Embryonic facial prominence (tissue), 1 donor: ENCODE results near the gene MAST1.
A peak's percentile ranks its signal among the peaks of the same experiment; 100 is the strongest.
"Not testable (repeated sequence)": the region's sequence is repeated elsewhere in the genome, so short reads cannot be mapped to it uniquely, and the experiment has no call there.

Source experiments
- DNase-seq: peaks from one replicate; pipeline ENCODE4 v3.0.0-alpha.2; 2016; ENCODE audit errors: extremely low spot score

MAST1 gene

DNA sequence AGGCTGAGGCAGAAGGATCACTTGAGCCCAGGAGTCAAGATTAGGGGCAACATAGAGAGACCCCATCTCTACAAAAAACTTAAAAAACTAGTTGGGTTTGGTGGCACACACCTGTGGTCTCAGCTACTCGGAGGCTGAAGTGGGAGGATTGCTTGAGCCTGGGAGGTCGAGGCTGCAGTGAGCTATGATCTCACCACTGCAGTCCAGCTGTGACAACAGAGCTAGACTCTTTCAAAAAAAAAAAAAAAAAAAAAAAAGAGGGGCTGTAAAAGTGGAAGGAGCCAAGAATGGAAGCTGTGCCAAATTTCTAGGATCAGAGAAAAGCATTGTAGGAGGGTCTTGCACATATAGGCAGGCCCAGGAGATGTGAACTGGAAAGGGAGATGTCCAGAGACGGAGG lies 33.4 kb downstream of the MAST1 start:
- no peak for DNase-seq

DNA sequence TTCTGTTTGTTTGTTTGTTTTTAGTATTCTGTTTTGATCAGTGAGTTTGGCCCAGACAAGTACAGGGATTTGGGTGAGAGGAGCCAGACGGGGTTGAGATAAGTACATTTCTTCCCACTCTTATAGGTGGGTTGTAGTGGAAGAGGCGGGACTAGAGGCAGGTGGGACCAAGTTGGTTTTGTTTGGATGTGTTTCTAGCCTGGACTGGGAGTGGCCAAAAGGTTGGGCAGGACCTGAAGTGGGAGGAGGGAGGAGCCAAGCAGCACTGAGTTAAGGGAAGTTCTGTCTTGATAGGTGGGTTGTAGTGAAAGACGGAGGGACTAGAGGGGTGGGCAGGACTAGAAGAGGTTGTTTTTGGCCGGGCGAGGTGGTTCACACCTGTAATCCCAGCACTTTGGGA lies 33.9 kb downstream of the MAST1 start:
- no peak for DNase-seq

DNA sequence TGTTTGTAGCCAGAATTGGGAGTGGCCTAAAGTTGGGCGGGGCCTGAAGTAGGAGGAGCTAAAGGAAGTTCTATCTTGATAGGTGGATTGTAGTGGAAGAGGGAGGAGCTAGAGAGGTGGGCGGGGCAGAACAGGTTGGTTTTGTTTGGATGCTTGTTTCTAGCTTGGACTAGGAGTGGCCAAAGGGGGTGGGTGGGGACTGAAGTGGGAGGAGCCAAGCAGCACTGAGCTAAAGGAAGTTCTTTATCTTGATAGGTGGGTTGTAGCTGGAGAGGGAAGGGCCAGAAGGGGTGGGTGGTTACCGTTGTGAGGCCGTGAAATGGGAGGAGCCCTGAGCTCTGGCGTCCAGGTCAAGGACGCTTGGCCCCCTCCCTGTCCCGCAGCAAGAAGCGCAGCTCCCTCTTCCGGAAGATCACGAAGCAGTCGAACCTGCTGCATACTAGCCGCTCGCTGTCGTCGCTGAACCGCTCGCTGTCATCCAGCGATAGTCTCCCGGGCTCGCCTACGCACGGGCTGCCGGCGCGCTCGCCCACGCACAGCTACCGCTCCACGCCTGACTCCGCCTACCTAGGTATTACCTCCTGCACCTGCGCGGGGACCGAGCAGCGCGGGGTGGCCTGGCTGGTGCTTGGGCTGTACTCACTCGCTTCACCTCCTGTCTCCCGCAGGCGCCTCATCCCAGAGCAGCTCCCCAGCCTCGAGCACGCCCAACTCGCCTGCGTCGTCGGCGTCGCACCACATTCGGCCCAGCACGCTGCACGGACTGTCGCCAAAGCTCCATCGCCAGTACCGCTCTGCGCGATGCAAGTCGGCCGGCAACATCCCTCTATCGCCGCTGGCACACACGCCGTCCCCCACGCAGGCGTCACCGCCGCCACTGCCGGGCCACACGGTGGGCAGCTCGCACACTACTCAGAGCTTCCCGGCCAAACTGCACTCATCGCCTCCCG lies 34.9 kb downstream of the MAST1 start:
- no peak for DNase-seq

DNA sequence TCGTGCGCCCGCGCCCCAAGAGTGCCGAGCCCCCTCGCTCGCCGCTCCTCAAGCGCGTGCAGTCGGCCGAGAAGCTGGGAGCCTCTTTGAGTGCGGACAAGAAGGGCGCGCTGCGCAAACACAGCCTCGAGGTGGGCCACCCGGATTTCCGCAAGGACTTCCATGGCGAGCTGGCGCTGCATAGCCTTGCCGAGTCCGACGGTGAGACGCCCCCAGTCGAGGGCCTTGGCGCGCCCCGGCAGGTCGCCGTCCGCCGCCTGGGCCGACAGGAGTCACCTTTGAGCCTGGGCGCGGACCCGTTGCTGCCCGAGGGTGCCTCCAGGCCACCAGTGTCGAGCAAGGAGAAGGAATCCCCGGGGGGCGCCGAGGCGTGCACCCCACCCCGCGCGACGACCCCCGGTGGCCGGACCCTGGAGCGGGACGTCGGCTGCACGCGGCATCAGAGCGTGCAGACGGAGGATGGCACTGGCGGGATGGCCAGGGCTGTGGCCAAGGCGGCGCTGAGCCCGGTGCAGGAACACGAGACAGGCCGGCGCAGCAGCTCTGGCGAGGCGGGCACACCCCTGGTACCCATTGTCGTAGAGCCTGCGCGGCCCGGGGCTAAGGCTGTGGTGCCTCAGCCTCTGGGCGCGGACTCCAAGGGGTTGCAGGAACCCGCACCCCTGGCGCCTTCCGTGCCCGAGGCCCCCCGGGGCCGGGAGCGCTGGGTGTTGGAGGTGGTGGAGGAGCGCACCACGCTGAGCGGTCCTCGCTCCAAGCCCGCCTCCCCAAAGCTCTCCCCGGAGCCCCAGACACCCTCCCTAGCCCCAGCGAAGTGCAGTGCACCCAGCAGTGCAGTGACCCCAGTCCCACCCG lies 35.8 kb downstream of the MAST1 start:
- no peak for DNase-seq

DNA sequence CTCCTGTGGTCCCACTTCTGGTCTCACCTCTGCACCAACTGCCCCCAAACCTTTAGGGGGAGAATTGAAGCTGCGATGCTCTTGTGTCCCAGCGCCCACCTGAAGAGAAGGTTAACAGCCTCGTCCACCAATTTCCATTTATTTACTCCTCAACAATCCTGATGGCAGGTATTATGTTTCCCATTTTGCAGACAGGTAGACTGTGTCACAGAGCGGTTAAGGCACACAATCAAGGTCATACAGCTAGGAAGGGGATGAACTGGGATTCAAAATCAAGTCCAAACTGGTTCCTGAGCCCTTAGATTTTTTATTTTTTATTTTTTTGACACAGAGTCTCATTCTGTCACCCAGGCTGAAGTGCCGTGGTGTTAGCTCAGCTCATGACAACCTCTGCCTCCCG lies 36.8 kb downstream of the MAST1 start:
- DNase-seq, result no peak

DNA sequence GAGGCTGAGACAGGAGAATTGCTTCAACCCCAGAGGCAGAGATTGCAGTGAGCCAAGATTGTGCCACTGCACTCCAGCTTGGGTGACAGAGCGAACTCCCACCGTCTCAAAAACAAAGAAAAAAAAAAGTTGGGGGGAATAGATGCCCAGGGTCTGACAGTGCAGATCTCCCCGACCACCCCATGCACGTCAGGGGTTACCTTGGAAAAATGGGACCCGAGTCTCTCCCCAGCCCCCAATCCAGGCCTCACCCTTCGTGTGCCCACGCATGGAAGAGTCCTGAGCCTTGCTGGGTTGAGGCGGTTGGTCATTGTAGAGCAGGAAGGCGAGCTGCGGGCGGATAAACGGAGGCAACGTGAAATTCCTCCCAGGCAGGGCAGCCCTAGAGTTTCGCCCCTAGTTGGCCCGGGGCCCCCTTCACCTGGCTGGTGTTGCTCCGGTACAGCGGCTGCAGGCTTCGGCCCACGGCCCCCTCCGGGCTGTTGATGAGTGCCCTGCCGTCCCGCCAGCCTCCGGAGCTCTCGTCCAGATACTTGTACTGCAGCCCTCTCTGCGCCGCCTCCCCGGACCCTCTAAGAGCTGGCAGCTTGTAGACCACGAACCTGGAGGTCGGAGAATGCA lies 42.3 kb downstream of the MAST1 start:
- no peak for DNase-seq

DNA sequence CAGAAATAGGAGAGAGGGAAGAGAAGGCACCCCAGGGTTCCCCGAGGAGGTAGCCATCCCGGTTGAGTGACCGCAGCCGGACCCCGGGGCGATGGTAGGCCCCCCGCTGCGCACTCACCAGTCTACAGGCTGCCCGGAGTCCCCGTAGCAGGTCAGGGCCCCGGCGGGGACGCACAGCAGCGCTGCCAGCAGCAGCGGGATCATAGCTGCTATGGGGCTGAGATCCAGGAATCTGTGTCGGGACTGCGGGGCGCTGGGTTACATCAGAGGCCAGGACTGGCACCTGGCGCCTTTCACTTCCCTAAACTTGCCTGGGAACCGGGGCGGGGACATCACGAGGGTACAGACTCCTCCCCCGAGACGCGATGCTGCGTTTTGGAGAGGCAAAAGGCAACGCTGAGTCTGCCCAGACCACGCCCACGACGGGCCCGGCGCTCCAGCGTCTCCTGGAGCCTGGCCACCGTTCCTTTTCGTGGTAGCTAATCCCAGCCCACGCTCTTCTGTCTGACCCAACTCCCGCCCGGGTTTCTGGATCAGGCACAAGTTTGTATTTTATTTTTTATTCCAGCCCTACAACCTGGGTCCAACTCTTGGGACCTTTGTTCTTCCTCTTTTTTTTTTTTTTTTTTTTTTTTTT lies 43.0 kb downstream of the MAST1 start, which contains the start of gene DNASE2:
Gene DNASE2, minus strand, starts transcription at position 278 of the 637 bp plus-strand sequence. Its CDS starts 74 bp downstream, at position 204.
- DNase-seq, result peak; percentile 75

DNA sequence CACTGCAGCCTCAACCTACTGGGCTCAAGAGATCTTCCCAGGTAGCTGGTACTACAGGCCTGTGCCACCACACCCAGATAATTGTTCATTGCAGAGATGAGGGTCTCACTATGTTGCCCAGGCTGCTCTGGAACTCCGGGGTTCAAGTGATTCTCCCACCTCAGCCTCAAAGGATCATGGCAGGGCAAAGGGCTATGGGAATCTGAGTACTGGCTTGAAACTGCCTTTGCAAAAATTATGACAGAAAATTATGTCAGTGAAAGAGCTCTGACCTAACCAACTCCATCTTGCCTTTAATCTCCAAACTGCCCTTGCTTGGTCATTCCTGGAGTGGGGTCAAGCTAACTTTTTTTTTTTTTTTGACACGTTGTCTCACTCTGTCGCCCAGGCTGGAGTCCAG lies 44.3 kb downstream of the MAST1 start:
- no peak for DNase-seq

DNA sequence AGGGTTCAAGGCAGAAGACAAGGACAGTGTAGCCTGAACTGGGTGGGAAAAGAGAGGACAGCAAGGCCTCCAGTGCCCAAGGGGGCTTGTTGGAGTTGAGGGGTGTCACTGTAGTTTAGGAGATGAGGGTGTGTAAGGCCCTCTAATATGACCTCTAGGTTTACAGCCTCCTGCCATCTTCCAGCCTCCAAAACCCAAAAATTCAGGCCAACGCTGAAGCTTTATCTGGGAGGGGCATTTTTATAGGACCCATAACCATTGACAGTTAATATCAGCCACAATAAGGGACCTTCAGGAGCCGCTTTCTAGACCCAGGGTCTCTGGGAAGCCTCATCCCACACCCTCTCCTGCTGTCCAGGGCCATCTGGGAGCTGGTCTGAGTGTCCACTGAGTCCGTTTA lies 45.9 kb downstream of the MAST1 start:
- DNase-seq, result no peak

DNA sequence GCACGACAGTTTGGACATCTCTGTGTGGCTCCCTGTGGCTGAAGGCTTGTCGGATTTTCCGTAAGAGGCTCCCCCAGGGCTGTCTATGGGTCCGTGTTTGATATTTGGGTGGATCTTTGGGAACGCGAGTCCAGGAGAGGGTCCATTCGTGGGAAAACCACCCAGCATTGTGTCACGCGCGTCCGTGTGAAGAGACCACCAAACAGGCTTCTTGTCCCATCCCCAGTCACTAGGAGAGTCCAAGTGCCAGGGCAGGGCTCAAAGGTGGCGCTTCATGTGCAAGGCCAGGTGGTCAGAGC lies 46.3 kb downstream of the MAST1 start:
- DNase-seq, result no peak

DNA sequence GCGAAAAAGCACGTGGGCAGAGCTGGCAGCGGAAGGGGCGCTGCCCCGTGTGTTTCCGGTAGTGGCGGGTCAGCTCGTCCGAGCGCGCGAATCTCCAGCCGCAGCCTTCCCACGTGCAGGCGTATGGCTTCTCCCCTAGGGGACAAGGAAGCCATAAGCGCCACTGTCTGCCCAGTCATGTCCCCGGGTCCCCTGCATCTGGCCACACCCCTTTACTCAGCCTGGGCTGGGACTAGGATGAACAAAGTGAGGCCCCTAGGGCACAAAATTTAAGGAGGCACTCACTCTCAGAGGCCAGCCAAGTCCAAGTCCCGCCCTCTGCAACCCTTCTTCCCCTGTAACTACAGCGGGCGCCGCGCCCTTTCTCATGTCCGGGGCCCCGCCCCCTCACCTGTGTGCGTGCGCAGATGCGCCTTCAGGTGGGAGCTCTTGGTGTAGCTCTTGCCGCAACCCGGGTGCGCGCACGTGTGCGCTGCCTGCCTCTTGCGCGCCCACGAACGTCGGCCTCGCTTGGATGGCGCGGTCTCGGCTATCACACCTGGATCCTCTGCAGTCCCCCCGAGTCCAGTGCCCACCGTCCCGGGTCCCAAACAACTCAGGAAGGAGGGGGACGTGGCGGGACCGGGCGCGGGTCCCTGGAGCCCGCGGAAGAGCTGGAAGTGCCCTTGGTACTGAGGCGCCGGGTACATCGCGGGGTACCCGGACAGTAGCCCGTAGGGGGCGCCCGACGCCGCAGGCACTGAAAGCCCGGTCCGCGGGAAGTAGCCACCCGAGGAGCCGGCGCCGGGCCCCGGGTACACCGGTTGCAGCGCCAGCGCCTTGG lies 46.8 kb downstream of the MAST1 start:
- no peak for DNase-seq

DNA sequence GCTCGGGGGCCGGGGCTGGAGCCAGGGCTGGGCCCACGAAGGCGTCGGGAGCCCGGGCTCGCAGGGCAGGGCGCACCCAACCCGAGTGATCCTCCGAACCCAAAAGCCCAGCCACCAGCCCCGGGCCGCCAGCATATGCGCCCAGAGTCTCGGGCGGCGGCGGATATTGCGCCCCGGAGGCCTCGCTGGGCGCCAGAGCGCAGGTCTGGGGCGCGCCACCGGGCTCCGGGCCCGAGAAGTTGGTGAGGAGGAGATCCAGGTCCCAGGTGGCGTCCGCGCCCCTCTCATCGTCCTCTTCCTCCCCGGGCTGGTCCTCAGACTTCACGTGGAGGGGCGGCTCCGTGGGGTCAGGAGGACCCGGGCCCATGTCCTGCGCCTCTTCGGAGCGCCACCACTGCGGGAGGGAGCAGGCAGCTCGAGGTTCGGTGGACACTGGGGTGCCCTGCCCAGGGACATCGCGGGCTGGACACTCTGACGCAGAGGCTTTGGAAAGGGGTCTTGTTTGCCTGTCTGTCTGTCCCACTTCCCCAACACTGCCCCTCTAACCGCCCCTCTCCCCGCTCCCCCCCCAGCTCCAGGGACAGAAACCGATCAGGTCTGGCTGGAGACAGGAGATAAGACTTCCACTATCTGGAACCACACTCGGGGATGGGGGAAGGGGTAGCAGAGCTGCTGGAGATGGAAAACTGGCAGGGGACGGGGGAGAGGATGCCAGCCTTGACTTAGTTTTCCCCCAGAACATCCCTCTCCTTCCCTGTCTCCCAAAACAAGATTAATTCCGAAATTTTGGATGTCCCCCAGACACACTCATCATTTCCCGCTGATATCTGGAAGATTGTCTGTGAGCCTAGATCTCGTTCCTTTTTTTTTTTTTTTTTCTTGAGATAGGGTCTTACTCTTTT lies 47.7 kb downstream of the MAST1 start:
- no peak for DNase-seq

DNA sequence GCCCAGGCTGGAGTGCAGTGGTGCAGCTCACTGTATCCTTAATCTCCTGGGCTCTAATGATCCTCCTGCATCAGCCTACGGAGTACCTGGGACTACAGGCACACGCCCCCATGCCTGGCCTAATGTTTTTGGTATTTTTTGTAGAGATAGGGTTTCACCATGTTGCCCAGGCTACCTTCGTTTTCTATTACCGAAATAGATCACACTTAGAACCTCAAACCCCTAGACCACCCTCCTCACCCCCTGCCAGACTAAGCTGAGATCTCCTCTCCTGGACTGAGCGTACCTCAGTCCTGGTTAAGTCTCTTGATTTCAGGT lies 48.3 kb downstream of the MAST1 start:
- no peak for DNase-seq

DNA sequence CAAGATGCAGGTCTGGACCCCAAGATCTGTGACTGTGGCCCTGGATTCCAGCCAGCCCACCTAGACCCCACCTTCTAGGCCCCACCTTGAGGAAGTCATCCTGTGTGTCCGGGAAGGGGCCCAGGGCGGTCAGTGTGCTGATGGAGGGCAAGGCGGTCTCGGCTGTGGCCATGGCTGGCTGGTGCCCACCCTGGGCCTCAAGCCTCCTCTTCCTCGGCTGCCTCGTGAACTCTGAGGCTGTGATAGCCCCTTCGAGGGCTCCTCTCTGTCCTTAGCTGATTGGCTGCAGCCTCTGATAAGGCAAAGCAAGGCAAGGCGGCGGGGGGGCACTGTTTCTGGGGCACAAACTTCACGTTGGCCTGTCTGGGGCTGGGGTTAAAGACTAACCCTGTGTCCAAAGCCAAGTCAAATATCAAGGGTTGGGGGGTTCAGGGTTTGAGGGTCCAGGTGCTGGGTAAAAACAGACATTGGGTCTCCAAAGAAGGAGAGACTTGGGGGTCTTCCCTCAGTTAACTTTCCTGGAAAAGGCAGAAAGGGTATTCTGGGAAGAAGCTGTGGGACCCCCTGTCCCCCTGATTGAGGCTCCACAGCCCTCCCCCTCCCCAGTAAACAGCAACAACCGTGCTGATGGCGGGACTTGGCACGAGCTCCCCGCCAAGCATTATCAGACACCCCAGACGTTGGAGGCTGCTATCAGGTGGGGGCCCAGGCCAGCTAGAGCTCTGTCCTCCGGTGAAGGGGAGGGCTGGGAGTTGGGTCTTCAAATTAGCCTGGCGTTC lies 48.8 kb downstream of the MAST1 start, which contains the start of gene KLF1:
Gene KLF1, minus strand, starts transcription at position 233 of the 779 bp plus-strand sequence. Its CDS starts 61 bp downstream, at position 172.
- DNase-seq, result no peak

DNA sequence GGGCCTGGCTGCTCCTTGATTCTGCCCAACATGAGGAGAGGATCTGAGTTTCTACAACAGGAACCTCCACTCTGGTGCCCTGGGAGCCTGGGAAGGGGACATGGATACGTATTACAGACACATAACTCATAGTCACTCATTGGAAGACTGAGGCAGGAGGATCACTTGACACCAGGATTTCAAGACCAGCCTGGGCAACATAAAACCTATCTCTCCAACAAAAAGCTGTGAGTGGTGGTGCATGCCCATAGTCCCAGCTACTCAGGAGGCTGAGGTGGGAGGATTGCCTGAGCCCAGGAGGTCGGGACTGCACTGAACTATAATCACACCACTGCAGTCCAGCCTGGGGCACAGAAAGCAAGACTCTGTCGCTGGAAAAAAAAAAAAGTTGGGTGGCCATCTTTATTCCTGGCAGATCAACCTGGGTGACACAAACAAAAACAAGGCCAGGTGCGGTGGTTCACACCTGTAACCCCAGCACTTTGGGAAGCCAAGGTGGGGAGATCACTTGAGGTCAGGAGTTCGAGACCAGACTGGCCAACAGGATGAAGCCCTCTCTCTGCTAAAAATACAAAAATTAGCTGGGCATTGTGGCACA lies 49.8 kb downstream of the MAST1 start:
- no peak for DNase-seq

DNA sequence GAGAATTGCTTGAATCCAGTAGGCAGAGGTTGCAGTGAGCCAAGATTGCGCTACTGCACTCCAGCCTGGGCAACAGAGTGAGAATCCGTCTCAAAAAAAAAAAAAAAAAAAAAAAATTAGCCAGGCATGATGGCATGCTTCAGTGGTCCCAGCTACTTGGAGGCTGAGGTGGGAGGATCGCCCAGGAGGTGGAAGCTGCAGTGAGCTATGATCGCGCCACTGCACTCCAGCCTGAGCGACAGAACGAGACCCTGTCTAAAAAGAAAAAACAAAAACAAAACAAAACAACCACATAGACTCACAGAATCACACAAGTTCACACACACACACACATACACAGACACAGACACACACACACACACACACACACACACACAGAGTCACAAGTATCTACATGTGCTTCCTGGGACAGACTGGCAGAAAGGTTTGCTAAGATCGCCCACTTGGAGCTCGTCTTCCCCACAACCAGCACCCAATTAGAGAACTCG lies 52.0 kb downstream of the MAST1 start:
- not testable (repeated sequence) for DNase-seq

DNA sequence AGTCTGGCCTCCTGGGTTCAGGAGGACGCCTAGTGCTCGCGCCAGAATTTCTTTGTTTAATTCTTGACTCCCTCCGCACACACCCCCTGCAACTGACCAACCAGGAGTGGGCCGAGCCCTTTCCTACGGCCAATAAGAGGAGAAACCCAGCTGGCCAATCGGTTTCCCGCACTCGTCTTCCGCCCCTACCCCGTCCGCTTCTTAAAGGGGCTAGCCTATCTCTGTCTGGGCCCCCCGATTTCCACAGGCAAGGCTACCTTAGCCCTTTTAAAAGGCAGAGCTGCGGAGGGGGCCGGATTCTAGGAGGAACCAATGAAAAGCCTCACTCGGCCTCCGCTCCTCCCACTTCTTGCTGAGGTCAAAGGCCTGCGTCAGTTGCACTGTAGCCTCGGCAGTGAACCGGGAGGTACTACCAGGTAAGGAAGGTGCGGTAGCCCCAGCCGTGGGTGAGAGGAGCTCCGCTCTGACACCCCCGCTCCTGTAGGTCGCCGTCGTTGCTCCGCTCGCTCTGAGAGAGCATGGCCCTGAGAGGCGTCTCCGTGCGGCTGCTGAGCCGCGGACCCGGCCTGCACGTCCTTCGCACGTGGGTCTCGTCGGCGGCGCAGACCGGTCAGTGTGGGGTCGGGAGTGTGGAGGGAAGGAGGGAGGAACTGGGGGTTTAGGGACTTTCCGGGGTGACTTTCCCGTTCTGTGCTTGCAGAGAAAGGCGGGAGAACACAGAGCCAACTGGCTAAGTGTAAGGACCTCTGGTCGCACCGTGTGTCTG lies 52.7 kb downstream of the MAST1 start, which contains the start of gene GCDH:
Gene GCDH, plus strand, starts transcription at position 374 of the 766 bp plus-strand sequence. Its CDS starts 145 bp downstream, at position 519.
- DNase-seq, result peak; percentile 98
